B cell (primary cell): ENCODE data around the gene GPR108.

Source experiments
- EZH2 ChIP-seq: IDR thresholded peaks from 2 replicates; pipeline ENCODE4 v1.6.1; 2012; ENCODE audit warnings: borderline replicate concordance, low read depth, mild to moderate bottlenecking, moderate library complexity, low read length; ENCODE audit not compliant: insufficient read depth, poor library complexity, severe bottlenecking
- TF ChIP-seq, protein P1 (sequence below): fragments of 200-600 bp; IDR thresholded peaks from one replicate; pipeline ENCODE4 v1.8.0; 2022; ENCODE audit warnings: antibody characterized with exemption, mild to moderate bottlenecking

- TF ChIP-seq, protein P1, sequence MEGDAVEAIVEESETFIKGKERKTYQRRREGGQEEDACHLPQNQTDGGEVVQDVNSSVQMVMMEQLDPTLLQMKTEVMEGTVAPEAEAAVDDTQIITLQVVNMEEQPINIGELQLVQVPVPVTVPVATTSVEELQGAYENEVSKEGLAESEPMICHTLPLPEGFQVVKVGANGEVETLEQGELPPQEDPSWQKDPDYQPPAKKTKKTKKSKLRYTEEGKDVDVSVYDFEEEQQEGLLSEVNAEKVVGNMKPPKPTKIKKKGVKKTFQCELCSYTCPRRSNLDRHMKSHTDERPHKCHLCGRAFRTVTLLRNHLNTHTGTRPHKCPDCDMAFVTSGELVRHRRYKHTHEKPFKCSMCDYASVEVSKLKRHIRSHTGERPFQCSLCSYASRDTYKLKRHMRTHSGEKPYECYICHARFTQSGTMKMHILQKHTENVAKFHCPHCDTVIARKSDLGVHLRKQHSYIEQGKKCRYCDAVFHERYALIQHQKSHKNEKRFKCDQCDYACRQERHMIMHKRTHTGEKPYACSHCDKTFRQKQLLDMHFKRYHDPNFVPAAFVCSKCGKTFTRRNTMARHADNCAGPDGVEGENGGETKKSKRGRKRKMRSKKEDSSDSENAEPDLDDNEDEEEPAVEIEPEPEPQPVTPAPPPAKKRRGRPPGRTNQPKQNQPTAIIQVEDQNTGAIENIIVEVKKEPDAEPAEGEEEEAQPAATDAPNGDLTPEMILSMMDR = no peak
- TF ChIP-seq EZH2 = no peak
Observed at GRCh38 chr19:6720369-6721137, 16.8 kb downstream of the GPR108 start, which contains the start of gene C3.
